Retina (tissue), 1 donor: ENCODE measurements around the gene PSMB1.
A peak's percentile ranks its signal among the peaks of the same experiment; 100 is the strongest.
"Not testable (repeated sequence)": the region's sequence is repeated elsewhere in the genome, so short reads cannot be mapped to it uniquely, and the experiment has no call there.

Source experiments
- DNase-seq: peaks from one replicate; pipeline ENCODE4 v3.0.0-alpha.2; 2016

PSMB1 gene

GRCh38 chr6:170502268-170502667 lies 50.8 kb downstream of the PSMB1 start:
- DNase-seq = not testable (repeated sequence)

GRCh38 chr6:170500955-170501590 lies 52.0 kb downstream of the PSMB1 start:
- no peak for DNase-seq

- DNase-seq = peak; percentile 75
Observed at GRCh38 chr6:170497841-170498301, 55.2 kb downstream of the PSMB1 start.

GRCh38 chr6:170493354-170493753 lies 59.8 kb downstream of the PSMB1 start:
- DNase-seq = no peak

GRCh38 chr6:170490259-170490658 lies 62.8 kb downstream of the PSMB1 start:
- no peak for DNase-seq

- DNase-seq = no peak
Observed at GRCh38 chr6:170489836-170490235, 63.3 kb downstream of the PSMB1 start.

- no peak for DNase-seq
Observed at GRCh38 chr6:170487707-170488329, 65.3 kb downstream of the PSMB1 start.

- DNase-seq = no peak
Observed at GRCh38 chr6:170485159-170485558, 67.9 kb downstream of the PSMB1 start.
